GM12872 (cell line): ENCODE data around the gene MPP3.
A peak's percentile ranks its signal among the peaks of the same experiment; 100 is the strongest.

ENCODE experiments used
- TF ChIP-seq, protein P1 (sequence below): IDR thresholded peaks from 3 replicates; pipeline ENCODE4 v1.5.1; 2011; ENCODE audit warnings: low read depth, mild to moderate bottlenecking, low read length, moderate library complexity; ENCODE audit not compliant: insufficient read depth

MPP3 gene

DNA sequence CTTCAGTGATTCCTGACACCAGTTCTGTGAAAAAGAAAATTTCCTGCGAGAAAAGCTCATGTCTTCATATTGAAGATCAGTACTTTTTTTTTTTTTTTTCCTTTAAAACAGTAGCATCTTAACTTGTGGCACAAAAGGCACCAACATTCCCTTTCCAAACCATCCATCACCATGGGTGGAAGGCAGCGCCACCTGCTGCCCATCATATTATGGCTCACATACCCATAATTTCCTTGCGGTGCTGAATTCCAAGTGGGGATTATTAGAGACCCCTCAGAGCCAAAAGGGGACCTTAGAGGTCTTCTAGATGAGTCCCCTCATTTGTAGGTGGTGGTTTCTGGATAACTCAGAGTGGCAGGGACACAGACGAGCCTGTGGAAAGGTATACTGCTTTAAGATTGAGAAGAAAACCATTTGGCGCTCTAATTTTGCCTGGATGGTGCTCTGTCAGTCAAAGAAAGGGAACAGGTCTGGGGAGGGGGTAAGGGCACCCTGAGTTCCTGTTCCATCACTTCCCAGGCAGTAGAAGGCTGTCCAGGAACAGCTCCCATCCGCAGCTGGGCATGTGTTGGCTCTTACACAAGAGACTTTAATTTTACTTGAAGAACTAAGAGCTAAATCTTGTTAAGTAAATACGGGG is 66.4 kb downstream of the MPP3 start:
- TF ChIP-seq, protein P1, sequence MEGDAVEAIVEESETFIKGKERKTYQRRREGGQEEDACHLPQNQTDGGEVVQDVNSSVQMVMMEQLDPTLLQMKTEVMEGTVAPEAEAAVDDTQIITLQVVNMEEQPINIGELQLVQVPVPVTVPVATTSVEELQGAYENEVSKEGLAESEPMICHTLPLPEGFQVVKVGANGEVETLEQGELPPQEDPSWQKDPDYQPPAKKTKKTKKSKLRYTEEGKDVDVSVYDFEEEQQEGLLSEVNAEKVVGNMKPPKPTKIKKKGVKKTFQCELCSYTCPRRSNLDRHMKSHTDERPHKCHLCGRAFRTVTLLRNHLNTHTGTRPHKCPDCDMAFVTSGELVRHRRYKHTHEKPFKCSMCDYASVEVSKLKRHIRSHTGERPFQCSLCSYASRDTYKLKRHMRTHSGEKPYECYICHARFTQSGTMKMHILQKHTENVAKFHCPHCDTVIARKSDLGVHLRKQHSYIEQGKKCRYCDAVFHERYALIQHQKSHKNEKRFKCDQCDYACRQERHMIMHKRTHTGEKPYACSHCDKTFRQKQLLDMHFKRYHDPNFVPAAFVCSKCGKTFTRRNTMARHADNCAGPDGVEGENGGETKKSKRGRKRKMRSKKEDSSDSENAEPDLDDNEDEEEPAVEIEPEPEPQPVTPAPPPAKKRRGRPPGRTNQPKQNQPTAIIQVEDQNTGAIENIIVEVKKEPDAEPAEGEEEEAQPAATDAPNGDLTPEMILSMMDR = peak; percentile 64

DNA sequence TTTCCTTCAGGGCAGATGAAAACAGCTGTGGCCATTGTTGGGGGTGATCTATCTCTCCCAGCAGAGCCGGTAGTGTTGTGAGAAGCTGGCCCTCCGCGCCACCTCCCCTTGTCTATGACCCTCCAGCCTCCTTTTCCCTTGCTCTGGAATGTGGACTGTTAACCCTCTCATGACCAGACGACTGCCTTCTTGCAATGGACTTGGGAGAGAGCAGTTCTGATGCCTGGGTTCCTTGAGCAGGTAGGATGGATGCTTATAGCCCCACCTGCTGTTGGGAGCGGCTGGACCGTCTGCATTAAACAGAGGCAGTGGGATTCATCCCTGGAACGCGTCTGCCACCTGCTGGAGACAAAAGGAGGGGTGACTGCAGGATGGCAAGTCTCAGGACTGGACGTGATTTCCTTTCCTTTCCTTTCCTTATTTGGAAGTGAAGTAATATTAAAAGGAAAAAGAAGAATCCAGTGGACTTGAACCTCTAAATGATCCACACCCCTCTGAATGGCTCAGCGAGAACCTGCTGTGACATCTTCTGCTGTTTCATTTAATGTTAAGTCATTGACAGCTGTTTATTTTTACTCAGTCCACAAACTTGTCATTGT is 72.6 kb downstream of the MPP3 start:
- TF ChIP-seq, protein P1 = peak; percentile 98

DNA sequence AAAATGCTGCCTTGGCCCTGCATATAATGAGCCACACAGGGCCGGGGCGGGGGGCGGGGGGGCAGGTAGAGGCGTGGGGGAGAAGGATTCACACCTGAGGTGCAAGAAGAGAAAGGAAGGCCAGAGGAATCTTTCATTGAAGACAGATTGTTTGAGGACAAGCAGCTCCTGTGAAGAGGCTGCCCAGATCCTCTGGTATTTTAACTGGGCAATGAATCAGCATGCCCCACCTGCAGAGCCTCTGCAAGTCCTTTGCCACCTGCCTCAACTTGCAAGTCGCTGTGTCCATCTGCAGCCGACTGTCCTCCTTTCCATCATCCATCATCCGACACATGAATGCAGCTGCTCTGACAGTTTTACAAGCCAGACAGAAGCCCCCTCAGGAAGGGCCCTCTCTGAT is 73.1 kb downstream of the MPP3 start:
- TF ChIP-seq, protein P1 = no peak

DNA sequence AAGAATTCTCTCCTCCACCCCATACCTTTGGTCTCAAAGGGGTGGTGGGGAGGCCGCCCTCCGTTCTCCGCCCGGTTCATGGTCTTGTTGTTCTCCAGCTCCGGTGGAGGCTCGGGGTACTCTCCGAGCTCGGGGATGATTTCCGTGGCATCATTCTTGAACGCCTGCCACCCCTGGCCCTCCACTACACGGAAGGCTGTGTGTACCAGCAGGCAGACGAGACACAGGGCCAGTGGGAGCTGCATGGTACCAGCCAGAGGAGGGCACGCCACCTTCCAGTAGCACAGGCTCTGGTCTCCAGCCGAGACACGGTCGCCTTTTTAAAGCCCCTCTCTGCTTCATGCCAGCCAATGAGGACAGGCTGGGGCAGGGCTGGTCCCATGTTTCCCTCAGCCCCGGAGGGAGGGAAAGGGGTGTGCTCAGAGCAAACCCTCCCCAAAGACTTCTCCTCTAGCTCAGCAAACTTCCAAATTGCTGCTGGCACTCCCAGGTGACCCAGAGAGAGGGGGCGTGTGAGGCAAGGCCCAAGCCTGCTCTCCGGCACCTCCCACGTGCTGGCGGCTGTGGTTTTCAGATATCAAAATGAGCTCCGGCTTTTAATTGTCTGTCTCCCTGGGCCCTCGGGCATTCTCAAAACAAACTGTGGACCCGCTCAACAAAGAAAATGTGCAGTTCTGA is 74.3 kb downstream of the MPP3 start, which contains the start of gene SOST:
Gene SOST (minus strand): TSS at position 295 of the 678 bp plus-strand sequence. CDS start 50 bp downstream, at position 245.
- TF ChIP-seq, protein P1 = no peak

DNA sequence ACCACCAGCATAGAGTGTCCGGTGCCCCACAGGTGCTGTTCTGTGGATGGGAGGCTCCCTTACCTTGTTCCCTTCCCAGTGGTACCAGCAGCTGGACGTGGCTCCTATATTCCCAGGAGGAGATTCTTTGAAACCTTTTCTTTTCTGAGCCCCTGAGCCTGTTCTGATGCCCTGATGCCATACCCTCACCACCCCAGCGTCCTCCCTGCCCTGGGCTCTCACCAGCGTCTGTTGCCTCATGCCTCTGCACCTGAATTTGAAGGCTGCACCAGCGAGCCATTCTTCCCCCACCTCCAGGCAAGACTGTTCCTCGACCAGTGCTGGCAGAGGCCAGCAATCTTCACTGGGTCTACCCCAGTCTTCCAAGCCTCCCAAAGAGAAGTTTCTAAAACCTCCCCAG is 74.9 kb downstream of the MPP3 start:
- TF ChIP-seq, protein P1 = no peak

DNA sequence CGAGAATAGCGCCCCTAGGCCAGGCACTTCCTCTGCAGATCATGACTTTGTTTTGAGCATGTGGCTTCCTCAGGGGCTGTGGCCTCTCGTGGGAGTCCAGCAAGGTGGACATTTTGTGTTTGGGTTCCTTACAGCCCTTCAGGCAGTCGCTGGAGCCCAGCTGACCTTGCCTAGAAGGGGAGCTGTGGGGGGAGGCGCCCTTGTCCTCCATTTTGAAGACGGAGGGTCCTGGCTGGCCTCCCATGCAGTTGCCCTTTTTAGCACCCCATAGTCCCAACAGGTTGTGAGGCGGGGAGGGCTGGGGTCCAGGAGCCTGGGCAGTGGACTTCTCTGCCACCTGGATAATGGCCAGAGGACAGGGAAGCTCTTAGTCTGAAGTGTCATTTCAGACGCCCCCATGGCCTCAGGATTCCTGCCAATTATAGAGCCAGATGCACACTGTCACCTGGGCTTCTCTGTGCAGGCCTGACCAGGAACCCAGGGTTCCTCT is 75.7 kb downstream of the MPP3 start:
- TF ChIP-seq, protein P1 = no peak

DNA sequence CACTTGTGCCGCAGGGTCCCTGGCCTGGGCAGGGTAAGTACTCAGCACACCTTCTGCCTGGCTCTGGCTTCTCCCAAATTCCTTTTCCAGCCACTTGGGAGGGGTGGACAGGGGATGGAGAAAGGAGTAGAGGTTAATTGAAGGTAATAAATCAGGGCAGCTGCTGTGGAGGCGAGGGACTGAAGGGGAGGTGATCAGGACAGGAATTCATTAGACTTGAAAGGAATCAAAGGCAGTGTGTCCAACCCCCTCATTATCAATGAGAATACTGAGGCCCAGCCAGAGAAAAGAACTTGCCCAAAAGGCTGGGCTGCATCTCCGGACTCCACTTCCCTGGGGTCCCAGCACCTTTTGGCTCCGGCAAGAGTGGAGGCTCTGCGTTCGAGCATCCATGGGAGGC is 76.7 kb downstream of the MPP3 start:
- TF ChIP-seq, protein P1 = no peak
